Amygdala (tissue), 56 donors: ENCODE data around the gene GRIN1.

Experiments
- DNase-seq, 56 donors: peaks; one replicate each; lab custom pipeline; 2025; lab: John Stamatoyannopoulos, UW

GRIN1 gene

GRCh38 chr9:137161558-137162486 is 22.9 kb downstream of the GRIN1 start:
- no peak for DNase-seq

- DNase-seq, result no peak
These were observed 23.8 kb downstream of the GRIN1 start for GRCh38 chr9:137162505-137163364.

- DNase-seq, result no peak
These were observed 24.4 kb downstream of the GRIN1 start for GRCh38 chr9:137163365-137163715.

DNA sequence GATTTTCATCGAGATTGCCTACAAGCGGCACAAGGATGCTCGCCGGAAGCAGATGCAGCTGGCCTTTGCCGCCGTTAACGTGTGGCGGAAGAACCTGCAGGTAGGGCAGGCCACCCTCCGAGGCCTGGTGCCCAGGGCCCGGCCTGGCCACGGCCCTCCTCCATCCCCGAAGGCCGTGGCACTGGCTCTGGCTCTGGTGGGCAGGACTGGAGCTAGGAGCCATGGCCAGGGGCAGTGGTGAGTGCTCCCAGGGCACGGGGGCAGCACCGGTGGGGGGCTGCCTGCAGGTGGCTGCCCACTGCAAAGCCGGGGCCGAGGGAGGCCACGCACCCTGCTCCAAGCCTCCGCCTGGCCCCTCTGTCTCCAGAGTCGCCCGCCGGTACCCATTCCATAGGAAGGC is 24.9 kb downstream of the GRIN1 start:
- no peak for DNase-seq

DNA sequence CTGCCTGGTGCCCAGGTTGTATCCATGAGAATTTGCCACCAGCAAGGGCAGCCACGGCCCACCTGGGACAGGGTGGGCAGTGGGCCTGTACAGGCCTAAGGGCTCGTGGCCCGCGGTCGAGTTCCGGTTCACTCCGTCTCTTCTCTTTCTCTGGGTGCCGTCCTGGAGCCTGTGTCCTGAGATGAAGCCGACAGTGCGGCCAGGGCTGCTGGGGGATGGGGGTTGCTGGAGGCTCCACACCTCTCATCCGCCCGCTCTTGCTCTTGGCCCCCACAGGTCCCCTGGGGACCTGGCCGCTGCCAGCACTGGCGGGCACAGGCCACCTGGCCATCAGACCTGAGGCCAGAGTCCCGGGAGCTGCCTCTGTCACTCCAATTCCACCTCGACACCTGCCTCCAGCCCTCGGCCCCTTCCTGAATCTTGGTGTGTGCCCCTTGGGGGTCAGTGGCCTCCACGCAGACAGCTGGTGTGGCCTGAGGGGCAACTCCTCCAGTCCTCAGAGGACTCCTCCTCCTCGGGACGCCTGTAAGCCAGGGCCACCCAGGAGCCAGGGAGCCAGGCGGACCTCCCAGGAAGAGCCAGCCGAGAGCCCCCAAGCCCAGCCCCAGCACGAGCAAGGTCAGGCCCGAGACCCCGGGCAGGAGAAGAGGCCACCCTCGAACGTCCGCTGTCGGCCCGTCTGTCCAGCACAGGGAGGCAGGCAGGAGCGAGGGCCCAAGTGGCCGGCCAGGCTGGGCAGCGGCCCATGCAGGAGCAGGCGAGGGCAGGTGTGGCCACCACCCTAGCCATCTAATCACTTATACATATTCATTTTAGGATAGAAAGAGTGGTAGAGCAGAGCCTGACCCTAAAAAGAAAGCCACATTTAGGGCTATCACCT is 25.7 kb downstream of the GRIN1 start:
- DNase-seq, result no peak

GRCh38 chr9:137165250-137165836 is 26.4 kb downstream of the GRIN1 start:
- DNase-seq, result no peak

DNA sequence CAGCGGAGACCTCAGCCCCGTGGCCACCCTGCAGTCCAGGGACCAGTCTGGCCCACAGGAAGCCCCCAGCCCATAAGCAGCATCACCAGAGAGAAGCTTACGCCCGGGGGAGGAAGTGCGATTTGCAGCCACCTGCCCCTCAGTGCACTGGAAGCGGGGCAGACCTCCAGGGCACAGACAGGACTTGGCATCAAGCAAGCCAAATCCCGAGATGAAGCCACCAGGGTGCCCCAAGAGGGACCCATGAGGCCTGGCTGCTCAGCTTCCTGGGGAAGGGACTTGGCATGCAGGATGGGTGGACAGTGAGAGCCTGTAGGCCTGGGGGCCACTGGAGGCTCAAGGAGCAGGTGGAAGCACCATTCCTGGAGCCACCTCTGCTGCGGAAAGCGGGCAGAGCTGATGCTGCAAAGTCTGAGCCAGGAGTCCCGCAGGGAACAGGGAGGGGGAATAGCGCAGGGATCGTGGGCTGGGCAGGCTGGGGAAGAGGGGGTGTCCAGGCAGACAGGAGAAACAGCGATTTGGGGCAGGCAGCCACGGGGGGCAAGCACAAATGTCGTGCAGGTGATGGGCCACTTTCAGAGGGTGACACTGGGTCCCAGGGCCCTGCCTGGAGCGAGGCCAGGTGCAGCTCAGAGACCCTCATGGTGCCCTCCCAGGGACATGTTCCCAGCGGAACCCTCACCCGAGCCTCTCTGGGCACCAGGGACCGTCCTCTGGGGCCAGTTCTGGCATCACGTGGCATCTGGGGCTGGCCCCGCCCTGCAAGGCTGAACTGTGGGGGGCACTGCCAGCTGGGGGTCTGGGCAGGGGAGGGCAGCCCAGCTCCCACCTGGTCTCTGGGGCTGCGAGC is 27.7 kb downstream of the GRIN1 start:
- DNase-seq, result peak in 5 of 56 donors; percentile 16 to 49 (median 30)

DNA sequence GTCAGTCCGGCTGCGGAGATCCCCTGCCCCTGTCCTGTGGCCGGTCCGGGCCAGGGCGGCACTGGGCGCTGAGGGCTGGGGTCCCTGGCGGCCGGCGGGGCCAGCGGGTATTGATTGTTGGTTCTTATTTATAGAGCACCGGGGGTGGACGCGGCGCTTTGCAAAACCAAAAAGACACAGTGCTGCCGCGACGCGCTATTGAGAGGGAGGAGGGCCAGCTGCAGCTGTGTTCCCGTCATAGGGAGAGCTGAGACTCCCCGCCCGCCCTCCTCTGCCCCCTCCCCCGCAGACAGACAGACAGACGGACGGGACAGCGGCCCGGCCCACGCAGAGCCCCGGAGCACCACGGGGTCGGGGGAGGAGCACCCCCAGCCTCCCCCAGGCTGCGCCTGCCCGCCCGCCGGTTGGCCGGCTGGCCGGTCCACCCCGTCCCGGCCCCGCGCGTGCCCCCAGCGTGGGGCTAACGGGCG is 28.4 kb downstream of the GRIN1 start:
- peak in 14 of 56 donors; percentile 14 to 54 (median 29) for DNase-seq

- DNase-seq, result peak in 3 of 56 donors; percentile 42 to 52 (median 50)
These were observed 29.0 kb downstream of the GRIN1 start for GRCh38 chr9:137167747-137168572.

GRCh38 chr9:137168573-137168903 is 29.6 kb downstream of the GRIN1 start:
- DNase-seq, result peak in 5 of 56 donors; percentile 25 to 52 (median 36)

DNA sequence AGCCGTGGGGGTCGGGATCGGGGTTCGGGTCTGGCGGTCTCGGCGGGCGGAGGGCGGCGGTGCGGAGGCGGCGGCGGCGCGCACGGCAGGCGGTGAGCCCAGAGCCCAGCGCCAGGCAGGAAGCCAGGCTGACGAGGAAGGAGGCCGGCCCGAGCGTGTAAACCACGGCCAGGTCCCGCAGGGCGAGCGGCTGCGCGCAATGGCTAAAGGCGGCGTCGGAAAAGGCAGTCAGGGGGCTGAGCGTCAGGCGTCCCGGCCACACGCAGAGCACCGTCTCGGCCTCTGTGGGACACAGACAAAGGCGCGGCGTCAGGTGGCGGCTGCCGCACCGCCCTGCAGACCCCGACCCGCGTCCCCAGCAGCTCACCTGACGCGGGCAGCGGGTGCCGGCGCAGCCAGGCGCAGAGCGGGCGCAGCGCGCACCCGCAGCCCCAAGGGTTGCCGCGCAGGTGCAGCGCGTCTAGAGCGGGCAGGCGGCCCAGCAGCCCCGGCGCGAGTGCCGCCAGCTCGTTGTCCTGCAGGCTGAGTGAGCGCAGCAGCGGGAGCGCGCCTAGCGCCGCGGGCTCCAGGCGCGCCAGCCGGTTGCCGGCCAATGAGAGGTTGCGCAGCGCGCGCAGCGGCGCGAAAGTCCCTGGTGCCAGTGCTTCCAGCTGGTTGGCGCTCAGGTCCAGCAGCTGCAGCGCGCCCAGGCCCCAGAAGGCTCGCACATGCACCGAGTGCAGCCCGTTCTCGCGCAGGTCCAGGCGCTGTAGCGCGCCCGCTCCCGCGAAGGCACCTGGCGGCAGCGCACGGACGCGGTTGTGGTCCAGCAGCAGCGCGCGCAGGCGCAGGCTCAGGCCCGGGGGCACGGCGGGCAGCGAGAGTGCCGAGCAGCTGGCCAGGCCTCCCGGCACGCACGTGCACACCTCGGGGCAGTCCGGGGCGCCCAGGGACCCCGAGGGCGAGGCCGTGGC is 30.2 kb downstream of the GRIN1 start:
- peak in 19 of 56 donors; percentile 14 to 55 (median 42) for DNase-seq

DNA sequence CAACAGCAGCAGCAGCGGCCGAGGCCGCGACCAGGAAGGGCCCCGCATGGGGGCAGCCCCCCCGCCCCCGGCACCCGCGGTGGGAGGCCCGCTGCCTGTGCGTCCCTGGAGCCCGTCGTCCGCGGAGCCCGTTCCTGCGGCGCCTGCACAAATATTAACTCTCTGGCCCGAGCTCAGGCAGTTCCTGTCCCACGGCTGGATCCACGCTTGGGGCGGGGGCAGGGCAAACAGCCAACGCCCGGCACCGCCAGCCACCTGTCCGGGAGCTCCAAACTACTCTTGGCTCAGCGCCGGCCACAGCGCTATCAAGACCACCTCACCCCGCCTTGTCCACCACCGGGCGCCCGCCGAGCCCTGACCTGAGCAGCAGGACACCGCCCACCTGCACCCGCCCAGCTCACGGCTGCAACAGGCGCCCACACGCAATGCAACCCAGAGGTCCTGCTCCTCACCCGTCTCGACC is 31.0 kb downstream of the GRIN1 start, which contains the start of gene LRRC26:
LRRC26 (minus strand) TSS at position 156 of the 463 bp plus-strand sequence; CDS start at position 48, 108 bp downstream.
- DNase-seq, result no peak

DNA sequence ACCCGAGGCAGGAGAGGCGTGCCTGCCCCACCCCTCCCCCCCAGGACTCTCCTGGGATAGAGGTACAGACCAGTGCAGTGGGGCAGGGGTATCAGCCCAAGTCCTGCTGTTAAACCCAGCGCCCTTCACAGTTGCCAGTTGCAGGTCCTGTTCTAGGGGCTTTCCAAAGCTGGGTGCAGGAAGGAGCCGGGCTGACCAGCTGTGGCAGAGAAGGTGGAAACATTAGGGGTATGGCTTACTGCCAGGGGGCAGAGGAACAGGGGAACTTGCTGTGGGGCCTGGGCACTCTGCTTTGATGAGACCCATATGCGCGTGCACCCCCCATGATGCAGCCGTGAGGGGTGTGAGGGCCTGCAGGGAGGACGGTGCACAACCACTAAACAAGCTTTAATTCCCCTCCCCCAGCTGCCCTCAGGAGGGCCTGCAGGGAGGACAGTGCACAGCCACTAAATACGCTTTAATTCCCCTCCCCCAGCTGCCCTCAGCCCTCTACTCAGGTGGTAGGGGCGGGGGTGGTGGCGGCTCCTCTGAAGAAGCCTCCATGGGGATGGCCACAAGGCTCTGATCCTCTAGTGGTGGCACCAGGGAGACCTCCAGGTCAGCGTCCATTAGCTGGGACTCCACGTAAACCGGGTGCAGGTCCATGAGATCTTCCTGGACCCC is 31.7 kb downstream of the GRIN1 start:
- DNase-seq, result no peak

GRCh38 chr9:137171149-137171900 is 32.4 kb downstream of the GRIN1 start:
- no peak for DNase-seq
